HepG2 (cell line): Measurements from ENCODE around the gene TMEM131. TPM values are rescaled to one million over a fixed set of nuclear protein-coding genes. Genes with fewer than 3 reads are reported as not detected.

Experiments
- ATAC-seq: fragments of 200-7000 bp; cut with Tn5 transposase; 3 replicates; pipeline ENCODE4 v1.9.1; 2020; ENCODE audit warnings: mild to moderate bottlenecking, moderate library complexity
- BruUV-seq: library from RNA; stranded (reverse); fragments of 400-500 nt; replicated peaks from 2 replicates; lab custom pipeline; 2021; lab: Mats Ljungman, UMichigan
- CTCF ChIA-PET: fragments of 300-600 bp; formaldehyde crosslinking; extraction: SDS; loops from one replicate; lab custom pipeline; 2021; ENCODE audit warnings: low total read pairs, inconsistent platforms, low intra/inter-chr PET ratio; lab: Yijun Ruan, JAX
- POLR2A ChIA-PET: fragments of 350-600 bp; sonication (Branson Sonifier 250); formaldehyde crosslinking; loops from one replicate; lab custom pipeline; 2020; ENCODE audit warnings: antibody characterized with exemption, inconsistent platforms; lab: Yijun Ruan, JAX
- DNase-seq: peaks from one replicate; pipeline ENCODE4 v3.0.0-alpha.2; 2015; ENCODE audit warnings: low spot score
- FAIRE-seq: peaks from 3 replicates; lab custom pipeline; 2011; peaks lifted over from hg19 to GRCh38; lab: Jason Lieb, UNC
- H2AFZ ChIP-seq: one replicate; pipeline ENCODE4 v1.6.1; 2011; ENCODE audit warnings: low read length, inconsistent platforms
- H3K27ac ChIP-seq: fragments of 300-600 bp; 3 replicates; pipeline ENCODE4 v1.8.0; 2011; ENCODE audit warnings: mixed run types, mild to moderate bottlenecking, mixed read lengths, low read length, inconsistent platforms; ENCODE audit not compliant: insufficient read depth; ENCODE audit errors: extremely low read length
- H3K27me3 ChIP-seq, 2 experiments: fragments of 200-600 bp in 1 of 2; 2 replicates in 1 of 2; 3 replicates in 1 of 2; pipeline versions ENCODE4 v1.6.0 to v1.8.0; 2011; ENCODE audit warnings: low read length in 2 of 2, mild to moderate bottlenecking in 2 of 2, moderate library complexity in 2 of 2, inconsistent platforms in 1 of 2; ENCODE audit not compliant: insufficient read depth in 2 of 2, control insufficient read depth in 1 of 2
- H3K36me3 ChIP-seq, 2 experiments: fragments of 200-600 bp in 1 of 2; replicated peaks in 1 of 2; 2 replicates in 1 of 2; 3 replicates in 1 of 2; pipeline versions ENCODE4 v1.5.1 to v1.8.0; 2011; ENCODE audit warnings: low read length in 2 of 2, inconsistent platforms in 1 of 2; ENCODE audit not compliant: insufficient read depth in 2 of 2, control insufficient read depth in 1 of 2
- H3K4me1 ChIP-seq: 2 replicates; pipeline ENCODE4 v1.5.1; 2012; ENCODE audit warnings: low read length, inconsistent platforms; ENCODE audit not compliant: insufficient read depth
- H3K4me2 ChIP-seq: 2 replicates; pipeline ENCODE4 v1.6.0; 2011; ENCODE audit warnings: low read depth, low read length, inconsistent platforms
- H3K4me3 ChIP-seq, 3 experiments: fragments of 200-600 bp in 1 of 3; sonication (generic), shearing (Covaris generic) in 1 of 3; replicated peaks in 1 of 3; 2 replicates each; pipeline ENCODE4 v1.5.1; 2011 to 2016; ENCODE audit warnings: low read length in 3 of 3, inconsistent platforms in 2 of 3, low read depth in 2 of 3, mild to moderate bottlenecking in 2 of 3, control low read depth in 1 of 3, mixed read lengths in 1 of 3; ENCODE audit not compliant: insufficient read depth in 1 of 3
- H3K79me2 ChIP-seq: one replicate; pipeline ENCODE4 v1.6.1; 2011; ENCODE audit warnings: low read length, inconsistent platforms; ENCODE audit not compliant: insufficient read depth
- H3K9ac ChIP-seq: 2 replicates; pipeline ENCODE4 v1.6.0; 2011; ENCODE audit warnings: mild to moderate bottlenecking, low read depth, low read length, inconsistent platforms; ENCODE audit not compliant: insufficient read depth
- H3K9me3 ChIP-seq: 2 replicates; pipeline ENCODE4 v1.5.1; 2012; ENCODE audit warnings: mild to moderate bottlenecking, low read length
- H4K20me1 ChIP-seq: 2 replicates; pipeline ENCODE4 v1.6.0; 2011; ENCODE audit warnings: inconsistent platforms, mild to moderate bottlenecking, low read length, moderate library complexity; ENCODE audit not compliant: insufficient read depth
- ATM ChIP-seq: fragments of 450-650 bp; IDR thresholded peaks from 2 replicates; pipeline ENCODE4 v1.7.1; 2017; ENCODE audit warnings: mild to moderate bottlenecking, borderline replicate concordance
- ETV5 ChIP-seq: IDR thresholded peaks from 2 replicates; pipeline ENCODE4 v1.6.1; 2018; ENCODE audit warnings: missing biosample characterization, missing genetic modification reagents, inconsistent platforms, borderline replicate concordance
- HMGXB4 ChIP-seq, 2 experiments: sonication (generic) in 1 of 2; formaldehyde crosslinking in 1 of 2; IDR thresholded peaks; 2 replicates each; pipeline versions ENCODE4 v1.4.0 to v1.6.1; 2018 to 2020; ENCODE audit warnings: missing genetic modification reagents in 2 of 2, borderline replicate concordance in 1 of 2, low read depth in 1 of 2, mild to moderate bottlenecking in 1 of 2, missing biosample characterization in 1 of 2
- KDM2A ChIP-seq: sonication (generic); formaldehyde crosslinking; IDR thresholded peaks from 2 replicates; pipeline ENCODE4 v1.4.0; 2020; ENCODE audit warnings: low read depth, missing genetic modification reagents, borderline replicate concordance
- TMF1 ChIP-seq: sonication (generic); formaldehyde crosslinking; IDR thresholded peaks from 2 replicates; pipeline ENCODE4 v1.8.1; 2022; ENCODE audit warnings: low read depth, missing genetic modification reagents
- UBTF ChIP-seq: sonication (generic); formaldehyde crosslinking; IDR thresholded peaks from 2 replicates; pipeline ENCODE4 v1.4.0; 2020; ENCODE audit warnings: mild to moderate bottlenecking, missing genetic modification reagents
- WGBS: methylation state at CpG from one replicate; pipeline ENCODE4 v1.1.6; 2017; ENCODE audit warnings: low lambda C conversion rate; 5-methylcytosine and 5-hydroxymethylcytosine counted together
- in situ Hi-C: cut with HindIII; loops from 2 replicates; pipeline ENCODE4 v1.10.0; 2017; ENCODE audit warnings: low pct_unique_long_range_greater_than_20kb; ENCODE audit not compliant: extremely low pct_ligation_motif_present
- intact Hi-C: fragments of 100-400 bp; cut with micrococcal nuclease; formaldehyde crosslinking; loops from one replicate; pipeline ENCODE4 v1.10.0; 2022; ENCODE audit not compliant: unreplicated experiment
- polyA plus RNA-seq, 8 experiments: library from polyadenylated mRNA; depleted of rRNA in 3 of 8; stranded (reverse) in 7 of 8; unstranded in 1 of 8; fragments of >200 nt; fragmentation: Illumina TruSeq in 4 of 8; extraction: Trizol in 4 of 8; gene quantifications; 2 replicates each; pipeline versions ENCODE4 v1.2.1 to v1.2.3, GENCODE V29; 2011 to 2016; ENCODE audit warnings: low read depth in 4 of 8, missing spikeins in 1 of 8, mixed read lengths in 1 of 8; ENCODE audit not compliant: insufficient read depth in 1 of 8
- total RNA-seq, 5 experiments: library from RNA; depleted of rRNA; stranded (reverse); fragments of >200 nt; fragmentation: Illumina TruSeq; extraction: Trizol; gene quantifications; 2 replicates each; pipeline ENCODE4 v1.2.3, GENCODE V29; 2016; ENCODE audit warnings: low read depth in 1 of 5

The TMEM131 gene
- total and polyA plus RNA-seq, 2 of the 13 experiments (the other 11 are each of a cell fraction or from before 2014, with no cell fraction given), result 17.9 to 19.5 TPM

GRCh38 chr2:97731274-97732020, 264.3 kb downstream of the TMEM131 start:
- Histone ChIP-seq H4K20me1 (no peaks in the 10 kb centered on the region), H3K4me1 (no peaks in the 10 kb centered on the region), H3K4me2 (no peak overlapping the region), H3K79me2 (no peaks in the 10 kb centered on the region), H2AFZ (no peak overlapping the region), H3K4me3 (no peak overlapping the region), H3K9ac (no peak overlapping the region), H3K9me3 (peaks cover 10% of the 10 kb centered on the region; the same call in 1 of the 2 replicates), H3K36me3 (no peaks in the 10 kb centered on the region), H3K27ac (no peak overlapping the region), H3K27me3 (peaks cover 0 to 9% of the 10 kb centered on the region in 2 experiments; a peak in 2 of 5 replicates)
- DNase-seq, result no peak
- ChIA-PET POLR2A (no interaction called here), CTCF (no interaction called here)
- no TSS peak for BruUV-seq
- intact Hi-C loops (no loop called here), in situ Hi-C loops (no loop called here)
- 47% methylated on average over 12 of the region's 12 CpGs for WGBS
- ATAC-seq, result no peak
- TF ChIP-seq KDM2A (CRISPR knock-in tag) (no peak), TMF1 (no peak), ATM (no peak), ETV5 (CRISPR knock-in tag) (no peak), UBTF (no peak), HMGXB4 (CRISPR knock-in tag; IDR thresholded peaks at IDR 0.05; ENCODE audit: borderline replicate concordance in 1 of 2, low read depth in 1 of 2) (no peak)
- FAIRE-seq, result no peak
